Pancreas (tissue), 10 donors: ENCODE data around the gene ZC2HC1C. TPM values are rescaled to one million over a fixed set of nuclear protein-coding genes. Genes with fewer than 3 reads are reported as not detected.

ENCODE experiments used
- ATAC-seq, 4 donors: fragments of 200-7000 bp; cut with Tn5 transposase; one replicate each; pipeline versions ENCODE4 v1.8.0 to v1.9.1; 2020; ENCODE audit warnings: mild to moderate bottlenecking in 4 of 4, moderate library complexity in 4 of 4
- DNase-seq, 6 donors: peaks; one replicate each; pipeline ENCODE4 v3.0.0-alpha.2; 2020
- FAIRE-seq: peaks from 2 replicates; lab custom pipeline; 2012; peaks lifted over from hg19 to GRCh38; lab: Jason Lieb, UNC
- H3K27ac ChIP-seq, 4 donors: fragments of 200-600 bp; sonication (generic); 1 replicate in 3 of 4; 2 replicates in 1 of 4; pipeline versions ENCODE4 v1.5.0 to v1.8.0; 2020
- H3K27me3 ChIP-seq, 4 donors: fragments of 200-600 bp; one replicate each; pipeline ENCODE4 v1.8.0; 2021
- H3K36me3 ChIP-seq, 3 donors: fragments of 200-600 bp; sonication (generic) in 1 of 3; one replicate each; pipeline versions ENCODE4 v1.5.0 to v1.8.0; 2020 to 2021
- H3K4me1 ChIP-seq, 3 donors: fragments of 200-600 bp; one replicate each; pipeline ENCODE4 v1.8.0; 2021
- H3K4me3 ChIP-seq, 4 donors: fragments of 200-600 bp; sonication (generic) in 2 of 4; one replicate each; pipeline versions ENCODE4 v1.5.0 to v1.8.0; 2020 to 2021
- H3K9me3 ChIP-seq, 4 donors: fragments of 200-600 bp; one replicate each; pipeline ENCODE4 v1.8.0; 2021
- WGBS, 2 donors: extraction: QIAGEN DNeasy Blood & Tissue Kit; methylation state at CpG; one replicate each; pipeline ENCODE4 v1.1.7; 2013; 5-methylcytosine and 5-hydroxymethylcytosine counted together
- intact Hi-C, 3 donors: fragments of 100-400 bp; cut with DNase I; formaldehyde crosslinking; loops; one replicate each; pipeline versions ENCODE4 v1.11.1 to v1.14.2; 2022
- polyA plus RNA-seq, 2 donors: library from polyadenylated mRNA; stranded (reverse); fragments of 200-250 nt; gene quantifications; one replicate each; pipeline ENCODE4 v1.2.3, GENCODE V29; 2013
- total RNA-seq, 6 donors: library from RNA; stranded (reverse); fragmentation: NEBNext Ultra II Directional in 4 of 6; extraction: Animal tissue kit (Norgen Biotek cat#: 25700) in 4 of 6; gene quantifications; one replicate each; pipeline versions ENCODE4 v1.2.1 to v1.2.4, GENCODE V29; 2021 to 2023
- TF ChIP-seq, protein P1 (sequence below), 4 donors: fragments of 200-600 bp; sonication (generic) in 3 of 4; IDR thresholded peaks; one replicate each; pipeline versions ENCODE4 v1.5.0 to v1.8.0; 2021; ENCODE audit warnings: antibody characterized with exemption in 4 of 4
- donor health status: healthy with polysubstance abuse.
- donor health status: DM: no; HTN: no; CAD: no; lungs with moderate emphysema.
- donor health status: DM: no; HTN: no; CAD: no.
- donor health status: control.
- donor health status: control.
- donor health status: Bipolar disorder and iron deficiency.
- donor health status: DM: yes; HTN: yes; CAD: no.
- donor health status: DM: no; HTN: no; CAD: no.
- donor health status: DM: no; HTN: no; CAD: no.
- donor health status: DM: yes; HTN: yes; CAD: no.

ZC2HC1C gene
- total and polyA plus RNA-seq, 8 donors, result 2.6 to 12.1 (median 4.8) TPM

DNA sequence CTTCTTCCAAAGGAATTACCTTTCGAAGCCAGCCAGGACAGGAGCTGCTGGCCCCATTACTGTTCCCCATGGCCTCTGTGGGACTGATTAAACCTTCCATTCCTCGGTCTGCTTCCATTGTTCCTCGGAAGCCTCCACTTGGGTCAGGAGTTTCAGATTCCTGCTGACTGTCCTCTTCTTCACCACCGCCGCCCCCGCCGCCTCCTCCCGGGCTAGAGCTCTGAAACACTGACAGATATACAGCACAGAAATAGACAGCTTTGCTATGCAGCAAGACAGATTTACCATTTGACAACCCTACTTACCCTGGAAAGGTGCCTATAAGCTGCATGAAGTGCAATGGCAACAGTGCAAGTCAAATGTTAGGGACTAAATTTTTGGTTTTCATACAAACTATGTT, 21.8 kb downstream of the ZC2HC1C start:
- Histone ChIP-seq H3K4me3 (no peak overlapping the region), H3K36me3 (peaks cover 3 to 67% (median 22%) of the 10 kb centered on the region in 3 donors), H3K4me1 (no peaks in the 10 kb centered on the region), H3K27ac (no peak overlapping the region), H3K27me3 (no peaks in the 10 kb centered on the region), H3K9me3 (no peaks in the 10 kb centered on the region)
- no peak for FAIRE-seq
- no peak for ATAC-seq
- 88 to 94% methylated on average over 8 of the region's 8 CpGs for WGBS, 2 donors
- TF ChIP-seq, protein P1, sequence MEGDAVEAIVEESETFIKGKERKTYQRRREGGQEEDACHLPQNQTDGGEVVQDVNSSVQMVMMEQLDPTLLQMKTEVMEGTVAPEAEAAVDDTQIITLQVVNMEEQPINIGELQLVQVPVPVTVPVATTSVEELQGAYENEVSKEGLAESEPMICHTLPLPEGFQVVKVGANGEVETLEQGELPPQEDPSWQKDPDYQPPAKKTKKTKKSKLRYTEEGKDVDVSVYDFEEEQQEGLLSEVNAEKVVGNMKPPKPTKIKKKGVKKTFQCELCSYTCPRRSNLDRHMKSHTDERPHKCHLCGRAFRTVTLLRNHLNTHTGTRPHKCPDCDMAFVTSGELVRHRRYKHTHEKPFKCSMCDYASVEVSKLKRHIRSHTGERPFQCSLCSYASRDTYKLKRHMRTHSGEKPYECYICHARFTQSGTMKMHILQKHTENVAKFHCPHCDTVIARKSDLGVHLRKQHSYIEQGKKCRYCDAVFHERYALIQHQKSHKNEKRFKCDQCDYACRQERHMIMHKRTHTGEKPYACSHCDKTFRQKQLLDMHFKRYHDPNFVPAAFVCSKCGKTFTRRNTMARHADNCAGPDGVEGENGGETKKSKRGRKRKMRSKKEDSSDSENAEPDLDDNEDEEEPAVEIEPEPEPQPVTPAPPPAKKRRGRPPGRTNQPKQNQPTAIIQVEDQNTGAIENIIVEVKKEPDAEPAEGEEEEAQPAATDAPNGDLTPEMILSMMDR (IDR thresholded peaks at IDR 0.05), result no peak
- intact Hi-C loops, result no loop called here
- DNase-seq, result no peak

- no peak for FAIRE-seq
- H3K36me3 ChIP-seq, result peaks cover 3 to 68% (median 12%) of the 10 kb centered on the region in 3 donors
- intact Hi-C loops, result no loop called here
Measured at GRCh38 chr14:75092698-75093097, 23.3 kb downstream of the ZC2HC1C start.

GRCh38 chr14:75094896-75095295, 25.5 kb downstream of the ZC2HC1C start:
- no peaks in the 10 kb centered on the region for H3K27me3 ChIP-seq
- 94% methylated on average over 3 of the region's 3 CpGs for WGBS, 2 donors

More at GRCh38 chr14:75092698-75093097, 23.3 kb downstream of the ZC2HC1C start:
- DNase-seq, result no peak
- TF ChIP-seq, protein P1 (IDR thresholded peaks at IDR 0.05), result no peak
- Histone ChIP-seq H3K9me3 (no peaks in the 10 kb centered on the region), H3K4me3 (no peak overlapping the region), H3K27me3 (no peaks in the 10 kb centered on the region), H3K4me1 (no peaks in the 10 kb centered on the region), H3K27ac (no peak overlapping the region)
- WGBS, 2 donors, result 80 to 85% methylated on average over 2 of the region's 2 CpGs
- ATAC-seq, result no peak

DNA sequence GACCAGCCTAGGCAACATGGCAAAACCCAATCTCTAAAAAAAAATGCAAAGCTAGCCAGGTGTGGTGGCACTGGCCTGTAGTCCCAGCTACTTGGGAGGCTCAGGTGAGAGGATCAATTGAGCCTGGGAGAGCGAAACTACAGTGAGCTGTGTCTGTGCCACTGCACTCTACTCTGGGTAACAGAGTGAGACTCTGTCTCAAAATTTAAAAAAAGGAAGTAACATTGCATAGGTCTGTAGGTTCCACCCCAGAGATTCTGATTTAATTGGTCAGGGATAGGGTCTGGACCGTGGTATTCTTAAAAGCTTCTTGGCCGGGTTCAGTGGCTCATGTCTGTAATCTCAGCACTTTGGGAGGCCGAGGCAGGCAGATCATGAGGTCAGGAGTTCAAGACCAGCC, 26.2 kb downstream of the ZC2HC1C start:
- FAIRE-seq (no peak), ATAC-seq (no peak), DNase-seq (no peak)
- no peak overlapping the region for H3K27ac ChIP-seq
- H3K9me3 ChIP-seq, result no peaks in the 10 kb centered on the region
- H3K4me1 ChIP-seq, result no peaks in the 10 kb centered on the region
- 88 to 91% methylated on average over 4 of the region's 4 CpGs for WGBS, 2 donors
- no peak overlapping the region for H3K4me3 ChIP-seq
- intact Hi-C loops, result no loop called here
- H3K36me3 ChIP-seq, result peaks cover 3 to 80% (median 14%) of the 10 kb centered on the region in 3 donors
- H3K27me3 ChIP-seq, result no peaks in the 10 kb centered on the region
- TF ChIP-seq, protein P1 (IDR thresholded peaks at IDR 0.05), result no peak

More at GRCh38 chr14:75094896-75095295, 25.5 kb downstream of the ZC2HC1C start:
- TF ChIP-seq, protein P1 (IDR thresholded peaks at IDR 0.05), result no peak
- H3K4me3 ChIP-seq, result no peak overlapping the region
- H3K4me1 ChIP-seq, result no peaks in the 10 kb centered on the region
- no peaks in the 10 kb centered on the region for H3K9me3 ChIP-seq
- DNase-seq (no peak), FAIRE-seq (no peak), ATAC-seq (no peak)
- peaks cover 3 to 72% (median 14%) of the 10 kb centered on the region in 3 donors for H3K36me3 ChIP-seq
- H3K27ac ChIP-seq, result no peak overlapping the region
- intact Hi-C loops, result no loop called here

DNA sequence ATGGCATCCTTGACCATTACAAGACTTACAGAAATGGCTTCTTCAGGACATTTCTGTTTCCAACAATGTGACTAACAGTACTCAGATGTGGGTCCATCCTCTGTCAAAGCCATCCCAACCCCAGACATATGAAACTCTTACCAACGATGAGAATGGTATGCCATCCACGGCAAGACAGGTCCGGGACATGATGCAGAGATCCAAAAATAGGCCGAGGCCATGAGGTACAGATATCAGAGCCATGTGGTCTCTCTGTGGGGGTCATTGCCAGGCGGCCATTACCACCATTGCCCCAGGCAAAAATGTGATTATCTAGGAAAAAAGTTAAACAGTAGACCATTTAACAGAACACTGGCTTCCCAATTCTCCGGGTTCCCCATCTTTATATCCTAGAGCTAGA, 27.5 kb downstream of the ZC2HC1C start:
- H3K4me1 ChIP-seq, result no peaks in the 10 kb centered on the region
- intact Hi-C loops, result no loop called here
- no peak overlapping the region for H3K4me3 ChIP-seq
- TF ChIP-seq, protein P1 (IDR thresholded peaks at IDR 0.05), result no peak
- WGBS, 2 donors, result 82 to 90% methylated on average over 6 of the region's 6 CpGs
- no peak for DNase-seq
- no peak overlapping the region for H3K27ac ChIP-seq
- ATAC-seq, result no peak
- FAIRE-seq, result no peak
- peaks cover 7 to 81% (median 14%) of the 10 kb centered on the region in 3 donors for H3K36me3 ChIP-seq
- no peaks in the 10 kb centered on the region for H3K9me3 ChIP-seq
- no peaks in the 10 kb centered on the region for H3K27me3 ChIP-seq
